Stimulated activated CD8-positive, alpha-beta memory T cell treated with anti-CD3 and anti-CD28 coated beads, Interleukin-15, amount 100 ng/mL, for 4 hours (primary cell): Measurements from ENCODE around the gene FAM13A.
"Not testable (repeated sequence)": the region's sequence is repeated elsewhere in the genome, so short reads cannot be mapped to it uniquely, and the experiment has no call there.

Source experiments
- DNase-seq, 2 donors: peaks; one replicate each; pipeline ENCODE4 v3.0.0-alpha.2; 2020; ENCODE audit warnings: low read depth in 2 of 2

FAM13A gene

GRCh38 chr4:89042055-89042454, 14.9 kb downstream of the FAM13A start:
- DNase-seq, result no peak

GRCh38 chr4:89039730-89040338, 17.2 kb downstream of the FAM13A start:
- no peak for DNase-seq

- DNase-seq, result no peak
Measured at GRCh38 chr4:89036535-89036934, 20.4 kb downstream of the FAM13A start.

- DNase-seq, result no peak
Measured at GRCh38 chr4:89031272-89031671, 25.7 kb downstream of the FAM13A start.

GRCh38 chr4:89029591-89029990, 27.4 kb downstream of the FAM13A start:
- DNase-seq, result no peak

- DNase-seq, result no peak
Measured at GRCh38 chr4:89026542-89026941, 30.4 kb downstream of the FAM13A start.

- peak in 1 of 2 donors; percentile 27 for DNase-seq
Measured at GRCh38 chr4:89024051-89024675, 32.8 kb downstream of the FAM13A start.

GRCh38 chr4:89023140-89023539, 33.8 kb downstream of the FAM13A start:
- DNase-seq, result no peak

GRCh38 chr4:89022426-89023128, 34.4 kb downstream of the FAM13A start:
- no peak for DNase-seq

GRCh38 chr4:89021684-89022083, 35.3 kb downstream of the FAM13A start:
- no peak for DNase-seq

GRCh38 chr4:89021062-89021461, 35.9 kb downstream of the FAM13A start:
- DNase-seq, result no peak

GRCh38 chr4:89014897-89015296, 42.1 kb downstream of the FAM13A start:
- not testable (repeated sequence) for DNase-seq

- DNase-seq, result no peak
Measured at GRCh38 chr4:89009761-89010369, 47.1 kb downstream of the FAM13A start.

- no peak for DNase-seq
Measured at GRCh38 chr4:89009115-89009514, 47.9 kb downstream of the FAM13A start.

GRCh38 chr4:89008166-89008565, 48.8 kb downstream of the FAM13A start:
- no peak for DNase-seq

- DNase-seq, result no peak
Measured at GRCh38 chr4:89007338-89007939, 49.5 kb downstream of the FAM13A start.

- DNase-seq, result no peak
Measured at GRCh38 chr4:89006307-89006706, 50.7 kb downstream of the FAM13A start.

GRCh38 chr4:89005066-89005465, 51.9 kb downstream of the FAM13A start:
- not testable (repeated sequence) for DNase-seq

GRCh38 chr4:89001647-89002445, 55.1 kb downstream of the FAM13A start:
- no peak for DNase-seq

GRCh38 chr4:89000844-89001360, 56.1 kb downstream of the FAM13A start:
- DNase-seq, result no peak

- DNase-seq, result no peak
Measured at GRCh38 chr4:89000382-89000781, 56.6 kb downstream of the FAM13A start.
